KMS-11 (cell line): ENCODE results near the gene RFTN1.

ENCODE experiments used
- H2AFZ ChIP-seq: fragments of 200-600 bp; sonication (generic); 2 replicates; pipeline ENCODE4 v1.6.1; 2016; ENCODE audit warnings: antibody characterized with exemption, mixed run types, low read depth
- H3K27ac ChIP-seq: fragments of 200-600 bp; sonication (generic); 2 replicates; pipeline ENCODE4 v1.6.1; 2016; ENCODE audit warnings: mild to moderate bottlenecking, mixed run types
- H3K27me3 ChIP-seq: fragments of 200-600 bp; sonication (generic); 2 replicates; pipeline ENCODE4 v1.6.1; 2017; ENCODE audit warnings: mild to moderate bottlenecking, low read depth, mixed run types, moderate library complexity; ENCODE audit not compliant: insufficient read depth
- H3K36me3 ChIP-seq: fragments of 200-600 bp; sonication (generic); 2 replicates; pipeline ENCODE4 v1.6.1; 2017; ENCODE audit warnings: mild to moderate bottlenecking, mixed run types; ENCODE audit not compliant: insufficient read depth
- H3K4me1 ChIP-seq: fragments of 200-600 bp; sonication (generic); 2 replicates; pipeline ENCODE4 v1.6.1; 2016; ENCODE audit warnings: mild to moderate bottlenecking, low read depth, mixed run types; ENCODE audit not compliant: poor library complexity, severe bottlenecking
- H3K4me2 ChIP-seq: fragments of 200-600 bp; sonication (generic); 2 replicates; pipeline ENCODE4 v1.7.0; 2016; ENCODE audit warnings: mild to moderate bottlenecking, mixed run types
- H3K4me3 ChIP-seq: fragments of 200-600 bp; sonication (generic); IDR thresholded peaks from 2 replicates; pipeline ENCODE4 v1.6.1; 2017; ENCODE audit warnings: low read depth, low read length, mixed read lengths; ENCODE audit not compliant: insufficient read depth
- H3K79me2 ChIP-seq: fragments of 200-600 bp; sonication (generic); 2 replicates; pipeline ENCODE4 v1.6.1; 2016; ENCODE audit warnings: low read depth, mixed run types; ENCODE audit not compliant: insufficient read depth
- H3K9ac ChIP-seq: fragments of 200-600 bp; sonication (generic); 2 replicates; pipeline ENCODE4 v1.6.1; 2016; ENCODE audit warnings: mild to moderate bottlenecking, mixed run types
- H4K20me1 ChIP-seq: fragments of 200-600 bp; sonication (generic); 2 replicates; pipeline ENCODE4 v1.6.1; 2016; ENCODE audit warnings: mild to moderate bottlenecking, mixed run types; ENCODE audit not compliant: insufficient read depth
- CTCF ChIP-seq: fragments of 200-600 bp; sonication (generic); conservative IDR thresholded peaks from 2 replicates; pipeline ENCODE4 v1.6.1; 2017; ENCODE audit warnings: low read depth, mild to moderate bottlenecking, antibody characterized with exemption, low read length, moderate library complexity, mixed read lengths

Gene RFTN1

DNA sequence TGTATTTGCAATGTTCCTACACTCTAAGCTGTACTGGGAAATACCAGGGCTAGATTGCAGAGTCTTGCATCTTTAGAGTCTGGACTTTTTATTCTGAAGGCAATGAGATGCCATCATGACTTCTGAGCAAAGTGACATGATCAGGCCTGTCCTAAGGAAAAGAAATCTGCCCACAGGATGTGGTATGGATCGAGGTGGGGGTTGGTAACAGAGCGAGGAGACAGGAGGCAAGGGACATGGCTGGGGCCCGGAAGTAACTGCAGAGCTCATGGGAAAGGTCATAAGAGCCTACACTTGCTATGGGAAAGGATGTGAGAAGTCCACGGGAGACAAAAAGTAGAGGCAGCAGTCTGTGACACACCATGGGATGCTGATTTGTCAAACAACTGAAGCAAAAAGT, 126.9 kb downstream of the RFTN1 start:
- no peaks in the 10 kb centered on the region for H4K20me1 ChIP-seq
- no peaks in the 10 kb centered on the region for H3K36me3 ChIP-seq
- H3K4me1 ChIP-seq, result no peaks in the 10 kb centered on the region
- H3K27me3 ChIP-seq, result no peaks in the 10 kb centered on the region
- no peak overlapping the region for H3K9ac ChIP-seq
- H3K4me2 ChIP-seq, result no peak overlapping the region
- H3K4me3 ChIP-seq, result no peak overlapping the region
- H2AFZ ChIP-seq, result no peak overlapping the region
- no peak for TF ChIP-seq CTCF
- H3K79me2 ChIP-seq, result no peaks in the 10 kb centered on the region
- H3K27ac ChIP-seq, result no peak overlapping the region

- no peak for TF ChIP-seq CTCF
- H3K4me1 ChIP-seq, result no peaks in the 10 kb centered on the region
- no peaks in the 10 kb centered on the region for H3K27me3 ChIP-seq
- no peak overlapping the region for H3K27ac ChIP-seq
- H3K9ac ChIP-seq, result no peak overlapping the region
- H4K20me1 ChIP-seq, result no peaks in the 10 kb centered on the region
- H3K4me2 ChIP-seq, result no peak overlapping the region
- no peak overlapping the region for H2AFZ ChIP-seq
- no peaks in the 10 kb centered on the region for H3K36me3 ChIP-seq
- no peaks in the 10 kb centered on the region for H3K79me2 ChIP-seq
- H3K4me3 ChIP-seq, result no peak overlapping the region
Measured at GRCh38 chr3:16385151-16385550, 128.3 kb downstream of the RFTN1 start.

- no peak overlapping the region for H3K27ac ChIP-seq
Measured at GRCh38 chr3:16383864-16384263, 129.6 kb downstream of the RFTN1 start.

DNA sequence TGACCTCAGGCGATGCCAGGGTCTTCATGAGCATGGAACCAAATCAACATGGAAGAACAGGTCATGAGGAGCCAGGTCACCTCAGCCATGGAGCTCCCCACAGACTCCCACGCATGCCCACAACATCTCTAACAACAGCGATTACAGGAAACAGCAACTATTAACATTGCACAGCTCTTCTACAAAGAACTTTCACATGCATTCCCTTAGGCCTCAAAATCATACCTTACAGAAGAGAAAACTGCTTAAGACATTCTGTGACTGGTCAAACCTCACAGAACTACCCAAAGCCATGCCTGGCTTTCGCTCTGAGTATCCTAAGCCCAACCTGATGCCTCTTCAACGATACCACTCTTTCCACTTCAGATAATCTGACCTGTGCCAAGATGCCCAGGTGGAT, 130.7 kb downstream of the RFTN1 start:
- Histone ChIP-seq H3K27ac (no peak overlapping the region), H3K4me2 (no peak overlapping the region), H3K9ac (no peak overlapping the region), H4K20me1 (no peaks in the 10 kb centered on the region), H3K36me3 (no peaks in the 10 kb centered on the region), H2AFZ (no peak overlapping the region), H3K4me3 (no peak overlapping the region), H3K79me2 (no peaks in the 10 kb centered on the region), H3K27me3 (no peaks in the 10 kb centered on the region), H3K4me1 (no peaks in the 10 kb centered on the region)
- no peak for TF ChIP-seq CTCF

More at GRCh38 chr3:16383864-16384263, 129.6 kb downstream of the RFTN1 start:
- Histone ChIP-seq H4K20me1 (no peaks in the 10 kb centered on the region), H3K4me2 (no peak overlapping the region), H3K27me3 (no peaks in the 10 kb centered on the region), H3K36me3 (no peaks in the 10 kb centered on the region), H3K79me2 (no peaks in the 10 kb centered on the region), H3K9ac (no peak overlapping the region), H3K4me1 (no peaks in the 10 kb centered on the region), H3K4me3 (no peak overlapping the region), H2AFZ (no peak overlapping the region)
- TF ChIP-seq CTCF, result no peak
